GM19328 (cell line): ENCODE data around the gene SLC34A3.

ENCODE experiments used
- ATAC-seq: cut with Tn5 transposase; IDR thresholded peaks from one replicate; pipeline ENCODE4 v1.9.1; 2021; ENCODE audit warnings: mild to moderate bottlenecking, moderate library complexity; ENCODE audit not compliant: unreplicated experiment

SLC34A3 gene

GRCh38 chr9:137217276-137218211, 13.2 kb upstream of the SLC34A3 start:
- ATAC-seq = no peak

- ATAC-seq = no peak
Measured at GRCh38 chr9:137218212-137218753, 12.4 kb upstream of the SLC34A3 start.

- no peak for ATAC-seq
Measured at GRCh38 chr9:137218754-137219271, 11.9 kb upstream of the SLC34A3 start.

- ATAC-seq = no peak
Measured at GRCh38 chr9:137219757-137220316, 10.9 kb upstream of the SLC34A3 start.

GRCh38 chr9:137220317-137221094, 10.2 kb upstream of the SLC34A3 start:
- no peak for ATAC-seq

- no peak for ATAC-seq
Measured at GRCh38 chr9:137221095-137221505, 9.6 kb upstream of the SLC34A3 start.

GRCh38 chr9:137221506-137222111, 9.1 kb upstream of the SLC34A3 start:
- no peak for ATAC-seq

DNA sequence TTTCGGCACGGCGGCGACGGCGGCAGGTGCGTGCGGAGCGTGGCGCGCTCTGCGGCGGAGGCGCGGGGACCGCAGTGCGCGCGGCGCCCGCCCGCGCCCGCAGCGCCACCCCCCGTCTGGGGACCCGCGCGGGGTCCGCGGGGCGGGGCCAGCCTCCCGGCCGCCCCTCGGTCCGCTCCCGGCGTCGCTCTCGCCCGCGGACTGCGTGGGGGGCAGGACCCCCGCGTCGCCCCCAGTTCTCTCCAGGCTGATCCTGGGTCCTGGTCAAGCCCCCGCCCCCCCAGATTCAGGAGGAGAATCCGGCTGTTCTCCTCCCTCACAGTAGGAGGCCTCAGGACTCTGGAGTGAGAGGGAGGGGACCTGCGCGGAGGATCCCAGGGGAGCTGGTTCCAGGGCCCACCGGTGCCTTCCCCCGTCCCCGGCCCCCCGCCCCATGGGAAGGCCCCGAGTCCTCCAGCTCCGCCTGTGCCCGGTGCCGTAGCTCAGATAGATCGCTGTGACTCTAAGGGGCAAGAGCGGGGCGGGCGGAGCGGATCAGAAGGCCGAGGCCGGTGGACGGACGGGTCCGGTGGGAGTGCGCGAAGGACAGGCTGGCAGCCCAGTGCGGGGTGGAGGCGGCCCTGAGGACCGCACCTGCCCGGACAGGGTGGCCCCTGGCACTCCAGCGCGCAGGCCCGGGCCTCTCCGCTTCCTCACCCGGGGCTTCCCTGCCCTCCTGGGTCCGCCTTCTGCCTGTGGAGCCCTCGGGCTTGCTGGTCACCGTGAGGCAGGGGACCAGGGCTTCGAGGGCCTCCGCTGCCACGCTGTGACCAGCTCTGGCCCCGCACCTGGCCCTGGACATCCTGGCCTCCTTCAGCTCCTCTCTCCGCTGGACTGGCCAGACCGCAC, 8.3 kb upstream of the SLC34A3 start, which contains the start of gene RNF208:
Gene RNF208, minus strand, starts transcription at position 51 of the 888 bp plus-strand sequence. CDS start 1,028 bp downstream, outside the sequence.
- no peak for ATAC-seq

- ATAC-seq = peak; percentile 72
Measured at GRCh38 chr9:137223078-137223970, 7.4 kb upstream of the SLC34A3 start.

DNA sequence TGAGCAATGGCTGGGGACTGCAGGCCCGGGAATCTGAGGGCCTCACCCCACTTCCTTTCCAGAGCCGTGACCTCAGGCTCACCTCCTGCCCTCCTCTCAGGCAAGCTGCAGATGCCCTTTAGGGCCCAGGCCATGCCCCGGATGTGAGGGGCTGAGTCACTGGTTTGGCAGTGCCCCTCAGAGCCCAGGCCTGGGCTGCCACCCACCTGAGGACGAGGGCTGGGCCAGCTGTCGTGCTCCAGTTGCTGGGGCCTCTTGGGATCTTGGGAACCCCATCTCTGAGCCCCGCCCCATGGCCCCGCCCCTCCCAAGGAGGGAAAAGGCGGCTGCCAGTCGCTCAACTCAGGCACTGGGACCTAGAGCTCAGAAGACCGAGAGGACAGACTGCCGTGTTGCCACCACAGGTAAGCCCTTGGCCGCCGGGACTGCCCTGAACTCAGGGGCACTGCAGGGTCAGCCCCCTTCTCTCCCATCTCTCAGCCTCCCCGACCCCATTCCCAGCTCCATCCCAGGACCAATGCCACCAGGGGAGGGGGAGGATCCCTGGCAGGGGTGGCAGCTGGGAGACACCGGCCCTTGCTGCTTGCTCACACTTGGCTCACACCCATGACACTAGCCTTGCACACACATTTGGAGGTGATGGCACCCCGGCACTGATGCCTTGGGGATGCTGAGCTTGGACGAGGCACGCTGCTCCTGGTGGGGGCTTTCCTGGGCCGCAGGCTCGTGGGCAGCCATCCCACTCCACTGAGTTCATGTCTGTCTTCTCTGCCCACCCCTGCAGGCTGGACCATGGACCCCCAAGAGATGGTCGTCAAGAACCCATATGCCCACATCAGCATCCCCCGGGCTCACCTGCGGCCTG, 5.6 kb upstream of the SLC34A3 start, which contains the start of gene CYSRT1:
Gene CYSRT1, plus strand, starts transcription at position 345 of the 865 bp plus-strand sequence. Its CDS starts 448 bp downstream, at position 793.
- no peak for ATAC-seq

- ATAC-seq = no peak
Measured at GRCh38 chr9:137225699-137226331, 4.9 kb upstream of the SLC34A3 start.

DNA sequence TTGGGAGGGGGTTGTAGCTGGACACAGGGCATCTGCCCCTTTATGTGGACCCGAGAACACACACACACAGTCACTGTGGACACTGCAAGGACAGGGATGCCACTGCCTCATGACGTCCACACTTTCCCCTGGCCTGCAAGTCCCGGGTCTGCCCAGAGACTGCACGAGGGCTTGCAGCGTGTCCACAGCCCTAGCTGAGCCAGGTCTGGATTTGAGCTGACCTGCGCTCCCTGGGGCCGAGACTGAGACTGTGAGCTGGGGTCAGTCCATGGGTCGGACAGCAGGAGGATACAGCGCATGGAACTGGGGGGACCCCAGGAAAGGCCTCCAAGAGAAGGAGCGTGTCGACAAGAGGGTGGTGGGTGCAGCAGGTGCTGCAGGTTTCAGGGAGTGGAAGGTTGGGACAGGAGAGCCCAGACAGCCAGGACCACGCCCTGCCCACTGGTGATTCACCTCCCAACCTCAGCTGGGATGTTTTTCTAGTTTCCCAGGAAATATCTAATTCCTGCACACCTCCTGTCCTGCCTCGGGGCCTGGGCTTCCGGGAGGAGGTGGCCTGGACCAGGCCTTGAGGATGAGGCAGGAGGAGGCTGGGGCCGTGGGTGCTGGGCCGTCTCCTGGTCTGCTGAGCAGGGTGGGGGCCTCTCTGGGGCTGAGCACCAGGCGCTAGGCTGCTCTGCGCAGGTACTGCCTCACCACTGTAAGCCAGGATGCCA, 4.2 kb upstream of the SLC34A3 start:
- no peak for ATAC-seq

- ATAC-seq = no peak
Measured at GRCh38 chr9:137227054-137227852, 3.4 kb upstream of the SLC34A3 start, which contains the start of gene RNF224. TSS of gene RNF224 (plus strand) at chr9:137227502. CDS start at chr9:137228336, 834 bp downstream.

DNA sequence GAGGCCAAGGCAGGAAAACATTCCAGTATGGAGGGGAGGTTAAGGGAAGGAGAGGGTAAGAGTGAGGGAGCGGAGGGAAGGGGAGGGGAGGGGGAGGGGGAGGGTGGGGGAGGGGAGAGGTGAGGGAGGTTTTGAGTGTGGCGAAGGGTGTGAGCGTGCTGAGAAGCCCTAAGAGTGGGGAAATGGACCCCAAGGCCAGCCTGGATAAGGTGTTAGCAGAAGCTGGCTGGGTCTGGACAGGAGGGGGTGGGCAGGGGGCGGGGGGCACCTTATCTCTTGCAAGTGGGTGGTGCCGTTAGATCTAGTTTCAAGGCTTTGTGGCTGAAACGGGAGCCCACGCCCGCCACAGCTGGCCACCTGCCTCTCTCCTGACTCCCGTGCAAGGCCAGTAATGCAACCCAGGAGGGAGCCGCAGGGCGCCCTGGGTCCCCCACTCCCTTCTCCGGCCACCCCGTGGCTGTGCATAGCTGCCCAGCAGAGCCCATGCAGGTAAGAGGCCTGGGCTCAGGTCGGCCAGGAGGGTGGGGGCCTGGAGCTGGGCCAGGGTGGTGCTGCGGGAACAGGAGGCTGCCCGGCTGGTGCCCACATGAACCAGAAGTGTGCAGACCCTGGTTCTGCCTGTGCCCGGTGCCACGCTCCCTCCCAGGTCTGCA, 2.7 kb upstream of the SLC34A3 start:
- no peak for ATAC-seq

DNA sequence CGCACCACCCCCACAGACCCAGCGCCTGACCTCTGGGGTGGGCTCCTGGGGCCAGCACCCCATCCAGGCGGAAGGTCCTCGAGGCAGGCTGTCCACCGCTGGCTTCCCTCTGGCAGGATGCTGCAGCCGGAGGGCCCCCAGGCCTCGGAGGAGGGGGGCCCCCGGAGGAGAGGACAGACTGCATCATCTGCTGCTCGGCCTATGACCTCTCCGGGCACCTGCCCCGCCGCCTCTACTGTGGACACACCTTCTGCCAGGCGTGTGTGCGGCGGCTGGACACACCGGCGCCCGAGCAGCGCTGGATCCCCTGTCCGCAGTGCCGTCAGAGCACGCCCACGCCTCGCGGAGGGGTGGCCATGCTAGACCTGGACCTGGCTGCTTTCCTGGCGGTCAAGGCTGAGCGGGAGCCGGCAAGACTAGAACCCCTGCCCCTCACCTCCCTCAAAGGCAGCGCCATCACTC, 2.2 kb upstream of the SLC34A3 start:
- no peak for ATAC-seq
